CD4-positive, alpha-beta T cell treated with Interleukin-15 for 1 hour (primary cell): Measurements from ENCODE around the gene MTF1.
"Not testable (repeated sequence)": the region's sequence is repeated elsewhere in the genome, so short reads cannot be mapped to it uniquely, and the experiment has no call there.

Experiments
- DNase-seq: peaks from one replicate; pipeline ENCODE4 v3.0.0-alpha.2; 2020

The MTF1 gene

DNA sequence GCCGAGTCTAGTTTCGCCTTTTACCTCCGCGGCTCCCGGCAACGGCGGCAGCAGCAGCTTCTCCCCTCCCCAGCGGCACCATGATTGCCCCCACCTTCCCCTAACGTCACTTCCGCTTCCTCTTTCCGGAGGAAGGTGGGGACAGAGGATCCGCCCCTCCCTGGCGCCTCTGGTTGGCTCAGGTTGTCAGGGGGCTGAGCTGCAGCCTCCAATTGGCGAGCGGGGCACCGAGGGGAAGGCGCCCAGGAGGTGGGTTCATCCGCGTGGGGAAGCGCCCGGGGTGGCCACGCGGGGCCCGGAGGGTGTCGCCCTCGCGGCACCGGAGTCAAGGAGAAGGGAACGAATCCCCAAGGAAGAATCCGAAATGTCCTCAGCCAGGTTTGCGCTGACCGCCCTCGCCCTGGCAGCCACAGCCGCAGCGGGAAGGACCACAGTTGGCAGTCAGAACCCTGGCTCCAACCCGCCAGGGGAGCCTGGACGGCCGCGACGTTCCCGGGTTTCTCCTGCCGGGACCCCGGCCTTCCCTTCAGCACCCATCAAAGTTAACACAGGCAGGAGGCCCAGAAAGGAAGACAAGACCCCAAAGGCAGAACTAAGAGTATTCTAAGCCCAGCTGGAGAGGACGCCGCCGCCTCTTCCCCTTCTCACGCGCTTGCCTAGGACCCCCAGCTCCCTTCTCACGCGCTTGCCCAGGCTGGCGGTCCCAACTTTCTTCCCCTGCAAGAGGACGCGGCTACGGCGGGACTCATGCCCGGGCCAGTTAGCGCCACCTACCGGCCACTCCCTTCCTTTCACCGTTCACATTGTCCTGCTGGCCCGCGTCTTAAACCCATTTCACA, at the start of gene MTF1:
TSS of gene MTF1 (minus strand) at position 86 of the 839 bp plus-strand sequence. CDS start 1,934 bp downstream, outside the sequence.
- DNase-seq = peak; percentile 97

DNA sequence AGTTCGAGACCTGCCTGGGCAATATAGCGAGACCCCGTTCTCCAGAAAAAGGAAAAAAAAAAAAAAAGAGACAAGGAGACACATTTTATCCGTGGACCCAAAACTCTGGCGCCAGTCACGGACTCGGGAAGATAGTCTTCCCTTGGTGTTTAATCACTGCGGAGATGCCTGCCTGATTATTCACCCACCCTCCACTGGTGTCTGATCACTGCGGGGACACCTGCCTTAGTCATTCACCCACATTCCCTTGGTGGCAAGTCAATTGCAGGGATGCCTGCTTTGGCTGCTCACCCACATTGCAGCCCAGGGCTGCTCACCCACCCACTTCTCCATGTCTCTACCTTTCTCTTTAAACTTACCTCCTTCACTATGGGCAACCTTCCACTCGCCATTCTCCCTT, 49.1 kb upstream of the MTF1 start:
- not testable (repeated sequence) for DNase-seq

DNA sequence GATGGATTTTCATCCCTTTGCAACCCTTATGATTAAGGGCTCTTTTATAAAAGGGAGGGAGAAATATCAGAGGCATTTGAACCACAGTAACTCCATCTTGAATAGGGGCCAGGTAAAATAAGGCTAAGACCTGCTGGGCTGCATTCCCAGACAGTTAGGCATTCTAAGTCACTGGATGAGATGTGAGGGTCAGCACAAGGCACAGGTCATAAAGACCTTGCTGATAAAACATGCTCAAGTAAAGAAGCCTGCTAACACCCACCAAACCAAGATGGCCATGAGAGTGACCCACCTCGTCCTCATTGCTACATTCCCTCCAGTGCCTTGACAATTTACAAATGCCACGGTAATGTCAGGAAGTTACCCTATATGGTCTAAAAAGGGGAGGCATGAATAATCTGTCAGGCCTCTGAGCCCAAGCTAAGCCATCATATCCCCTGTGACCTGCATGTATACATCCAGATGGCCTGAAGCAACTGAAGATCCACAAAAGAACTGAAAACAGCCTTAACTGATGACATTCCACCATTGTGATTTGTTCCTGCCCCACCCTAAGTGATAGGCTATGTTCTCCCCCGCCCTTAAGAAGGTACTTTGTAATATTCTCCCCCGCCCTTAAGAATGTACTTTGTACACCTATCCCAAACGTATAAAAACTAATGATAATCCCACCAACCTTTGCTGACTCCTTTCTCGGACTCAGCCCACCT, 48.2 kb upstream of the MTF1 start:
- not testable (repeated sequence) for DNase-seq

DNA sequence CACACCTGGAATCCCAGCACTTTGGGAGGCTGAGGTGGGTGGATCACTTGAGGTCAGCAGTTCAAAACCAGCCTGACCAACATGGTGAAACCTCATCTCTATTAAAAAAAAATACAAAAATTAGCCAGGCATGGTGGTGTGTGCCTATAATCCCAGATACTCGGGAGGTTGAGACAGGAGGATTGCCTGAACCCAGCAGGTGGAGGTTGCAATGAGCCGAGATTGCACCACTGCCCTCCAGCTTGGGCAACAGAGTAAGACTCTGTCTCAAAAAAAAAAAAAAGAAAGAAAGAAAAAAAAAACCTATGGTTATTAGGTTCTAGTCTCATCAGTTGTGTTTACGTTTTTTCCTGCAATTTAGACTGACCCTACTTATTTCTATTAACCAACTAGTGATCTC, 47.2 kb upstream of the MTF1 start:
- not testable (repeated sequence) for DNase-seq

DNA sequence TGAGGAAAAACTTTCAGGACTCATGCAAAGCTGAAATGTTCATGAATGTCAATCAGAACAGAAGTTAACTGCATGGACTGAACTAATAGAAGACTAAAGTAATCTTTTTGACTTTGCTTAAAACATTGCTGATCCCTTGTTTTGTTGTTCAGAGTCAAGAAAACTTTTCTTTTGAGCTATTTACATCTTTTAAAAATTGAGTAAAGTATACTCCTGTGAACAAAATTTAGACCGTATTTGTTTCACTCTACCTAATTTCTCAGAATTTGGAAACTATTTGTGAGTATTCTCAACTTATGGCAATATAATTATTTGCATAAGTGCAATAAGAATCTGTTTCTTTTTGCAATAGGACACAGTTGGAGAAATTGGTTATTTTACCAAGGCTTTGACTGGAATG, 46.3 kb upstream of the MTF1 start:
- no peak for DNase-seq

DNA sequence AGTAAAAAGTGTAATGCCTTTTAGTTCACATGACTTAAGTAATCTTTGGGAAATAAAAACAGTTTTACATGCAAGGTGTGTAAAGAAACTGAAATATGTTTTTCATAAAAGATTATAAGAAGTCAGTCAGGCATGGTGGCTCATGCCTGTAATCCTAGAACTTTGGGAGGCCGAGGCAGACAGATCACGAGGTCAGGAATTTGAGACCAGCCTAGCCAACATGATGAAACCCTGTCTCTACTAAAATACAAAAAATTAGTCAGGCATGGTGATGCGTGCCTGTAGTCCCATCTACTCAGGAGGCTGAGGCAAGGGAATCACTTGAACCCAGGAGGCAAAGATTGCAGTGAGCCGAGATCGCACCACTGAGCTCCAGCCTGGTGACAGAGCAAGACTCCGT, 44.5 kb upstream of the MTF1 start:
- DNase-seq = not testable (repeated sequence)

DNA sequence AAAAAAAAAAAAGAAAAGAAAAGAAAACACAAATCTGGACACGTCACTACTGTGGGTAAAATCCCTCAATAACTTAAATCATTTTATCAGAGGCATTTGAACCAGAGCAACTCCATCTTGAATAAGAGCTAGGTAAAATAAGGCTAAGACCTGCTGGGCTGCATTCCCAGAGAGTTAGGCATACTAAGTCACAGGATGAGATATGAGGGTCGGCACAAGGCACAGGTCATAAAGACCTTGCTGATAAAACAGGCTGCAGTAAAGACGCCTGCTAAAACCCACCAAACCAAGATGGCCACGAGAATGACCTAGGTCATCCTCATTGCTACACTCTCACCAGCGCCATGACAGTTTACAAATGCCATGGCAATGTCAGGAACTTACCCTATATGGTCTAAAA, 43.6 kb upstream of the MTF1 start:
- DNase-seq = no peak

DNA sequence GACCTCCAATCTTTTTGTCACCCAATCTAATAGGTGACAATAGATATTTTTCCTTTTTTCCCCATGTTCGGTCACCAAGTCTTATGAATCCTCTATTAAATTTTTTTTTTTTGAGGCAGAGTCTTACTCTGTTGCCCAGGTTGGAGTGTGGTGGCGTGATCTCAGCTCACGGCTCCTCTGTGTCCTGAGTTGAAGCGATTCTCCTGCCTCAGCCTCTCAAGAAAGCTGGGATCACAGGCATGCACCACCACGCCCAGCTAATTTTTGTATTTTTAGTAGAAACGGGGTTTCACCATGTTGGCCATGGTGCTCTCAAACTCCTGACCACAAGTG, 42.5 kb upstream of the MTF1 start:
- DNase-seq = no peak

DNA sequence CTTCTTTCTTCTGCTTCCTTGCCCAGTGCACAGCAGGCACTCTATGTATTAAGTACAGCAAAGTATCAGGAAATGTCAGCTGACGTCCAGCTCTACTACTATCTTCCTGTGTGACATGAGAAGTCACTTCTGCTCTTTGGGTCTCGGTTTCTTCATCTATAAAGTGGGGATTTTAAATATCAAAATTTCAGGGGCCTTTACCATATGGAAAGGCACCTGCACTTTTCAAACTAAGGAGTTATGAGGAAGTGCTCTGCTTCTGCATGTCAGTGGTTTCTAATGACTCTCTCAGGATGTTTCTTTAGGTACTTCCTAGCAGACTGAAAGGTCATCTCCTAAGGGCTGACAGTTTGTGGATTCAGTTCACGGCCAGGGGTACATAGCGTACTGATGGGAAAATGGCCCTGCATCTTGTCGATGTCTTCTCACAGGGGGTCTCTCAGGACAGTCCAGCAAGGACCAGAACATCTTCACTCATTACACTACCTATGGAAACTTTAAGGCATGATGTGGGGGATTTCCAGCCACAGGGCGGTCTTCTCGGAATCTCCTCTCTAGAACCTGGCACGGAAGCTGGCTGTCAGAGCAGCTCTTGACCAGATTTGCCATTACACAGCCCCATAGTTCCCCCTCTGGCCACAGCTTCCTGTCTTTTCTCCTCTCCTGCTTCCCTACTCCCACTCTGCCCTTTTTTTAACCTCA, 42.0 kb upstream of the MTF1 start:
- DNase-seq = no peak

DNA sequence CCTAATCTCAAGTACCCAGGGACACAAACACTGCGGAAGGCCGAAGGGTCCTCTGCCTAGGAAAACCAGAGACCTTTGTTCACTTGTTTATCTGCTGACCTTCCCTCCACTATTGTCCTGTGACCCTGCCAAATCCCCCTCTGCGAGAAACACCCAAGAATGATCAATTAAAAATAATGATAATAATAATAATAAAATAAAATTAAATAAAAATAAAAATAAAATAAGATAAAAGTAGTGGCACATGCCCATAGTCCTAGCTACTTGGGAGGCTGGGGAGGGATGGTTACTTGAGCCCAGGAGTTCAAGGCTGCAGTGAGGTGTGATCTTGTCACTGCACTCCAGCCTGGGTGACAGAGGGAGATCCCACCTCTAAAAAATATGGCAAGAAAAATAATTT, 38.2 kb upstream of the MTF1 start:
- DNase-seq = not testable (repeated sequence)

DNA sequence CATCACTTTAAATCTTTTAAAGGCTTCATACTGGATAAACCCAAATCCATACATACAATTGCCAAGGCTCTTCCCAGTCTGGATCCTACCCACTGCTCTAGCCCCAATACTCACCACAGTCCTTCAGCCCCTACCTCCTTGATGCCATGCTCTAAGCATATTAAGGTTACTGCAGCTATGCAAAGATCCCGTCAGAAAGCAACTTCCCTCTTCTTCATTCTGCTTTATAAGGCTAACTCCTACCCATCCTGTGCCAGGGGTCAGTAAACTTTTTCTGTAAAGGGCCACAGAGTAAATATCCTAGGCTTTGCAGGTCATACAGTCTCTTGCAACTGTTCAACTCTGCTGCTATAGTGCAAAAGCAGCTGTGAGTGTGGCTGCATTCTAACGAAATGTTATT, 34.3 kb upstream of the MTF1 start:
- no peak for DNase-seq

DNA sequence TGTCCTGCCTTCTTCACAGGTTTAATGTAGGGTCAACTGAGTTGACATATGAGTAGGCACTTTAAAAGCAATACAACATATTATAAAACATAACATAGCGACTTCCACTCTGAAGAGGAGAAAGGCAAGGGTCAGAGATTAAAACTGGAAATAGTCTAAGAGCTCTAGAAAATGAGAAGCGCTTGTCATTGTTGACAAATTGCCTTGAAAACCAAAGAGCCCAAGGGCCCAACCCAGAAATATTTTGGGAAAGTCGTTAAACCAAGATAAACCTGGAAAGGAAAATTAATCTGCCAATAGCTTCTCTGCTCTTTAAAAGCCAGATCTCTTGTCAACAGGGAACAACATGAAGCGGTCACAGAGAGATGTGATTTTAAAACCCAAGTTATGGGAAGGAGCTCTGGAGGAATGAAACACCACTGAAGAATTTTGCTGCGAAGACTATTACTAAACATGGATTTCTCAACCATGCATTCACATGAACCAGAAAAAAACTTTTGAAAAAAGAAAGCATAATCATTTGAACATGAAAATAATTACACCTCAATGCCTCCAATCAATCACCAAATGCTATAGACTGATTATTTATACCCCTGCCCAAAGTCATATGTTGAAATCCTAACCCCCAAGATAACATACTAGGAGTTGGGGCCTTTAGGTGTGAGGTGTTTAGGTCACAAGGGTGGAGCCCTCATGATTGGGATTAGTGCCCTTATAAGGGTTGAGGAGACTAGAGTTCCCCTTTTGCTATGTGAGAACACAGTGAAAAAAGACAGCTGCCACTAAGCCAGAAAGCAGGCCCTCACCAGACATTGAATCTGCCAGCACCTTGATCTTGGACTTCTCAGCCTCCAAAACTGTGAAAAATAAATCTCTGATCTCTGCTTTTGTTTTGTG, 33.0 kb upstream of the MTF1 start:
- no peak for DNase-seq

DNA sequence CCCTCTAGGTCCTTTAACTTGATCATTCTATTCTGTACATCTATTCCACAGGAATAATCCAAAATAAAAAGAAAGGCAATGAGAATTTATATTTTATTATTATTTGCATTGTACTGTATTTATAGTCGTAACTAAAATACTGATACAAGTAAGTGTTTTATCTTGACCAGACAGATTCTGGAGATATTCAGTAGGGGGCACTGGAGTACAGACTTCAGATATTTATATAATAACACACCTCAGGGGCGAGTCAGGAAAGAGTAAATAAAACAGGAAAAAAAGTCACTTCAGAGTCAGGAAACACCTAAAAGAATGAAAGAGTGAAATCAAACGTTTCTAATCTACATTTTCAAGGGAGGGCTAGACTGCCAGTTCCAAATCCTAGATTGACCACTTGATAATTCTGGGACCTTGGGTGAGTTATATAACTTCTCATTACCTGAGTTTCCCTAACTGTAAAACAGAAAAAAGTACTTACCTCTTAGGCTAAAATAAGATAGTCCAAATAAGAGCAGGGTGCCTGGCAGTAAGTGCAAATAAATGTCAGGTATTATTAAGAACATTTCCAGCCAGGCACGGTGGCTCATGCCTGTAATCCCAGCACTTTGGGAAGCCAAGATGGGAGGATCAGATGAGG, 31.1 kb upstream of the MTF1 start:
- DNase-seq = no peak

DNA sequence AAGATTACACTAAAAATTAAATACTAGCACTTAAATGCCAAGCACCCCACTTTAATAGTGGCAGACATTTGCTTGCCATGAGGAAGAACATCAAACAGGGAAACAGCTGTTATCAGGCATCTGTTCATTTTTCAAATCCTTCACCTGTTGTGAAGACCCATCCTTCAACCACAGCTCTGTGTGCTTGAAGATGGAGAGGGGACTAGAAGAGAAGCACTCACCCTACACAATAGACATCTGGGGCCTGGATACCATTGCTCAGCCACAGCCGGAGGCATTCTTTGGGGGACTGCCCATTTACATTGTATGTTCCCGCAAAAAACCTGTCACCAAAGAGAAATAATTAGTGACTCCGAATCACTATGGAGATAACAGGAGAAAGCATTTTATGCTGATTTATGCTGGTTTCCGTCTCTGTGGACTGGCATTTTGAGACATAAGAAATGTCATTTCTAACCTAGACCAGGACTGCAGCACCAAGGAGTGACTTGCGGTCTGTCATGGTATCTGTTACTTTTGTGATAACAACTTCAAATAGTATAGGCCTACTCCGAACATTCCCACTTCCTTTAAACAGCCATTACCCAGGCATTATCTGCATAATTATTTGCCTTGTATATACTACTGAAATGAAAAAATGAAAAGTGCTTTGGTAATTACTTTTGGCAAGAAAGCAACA, 28.8 kb upstream of the MTF1 start:
- DNase-seq = no peak

DNA sequence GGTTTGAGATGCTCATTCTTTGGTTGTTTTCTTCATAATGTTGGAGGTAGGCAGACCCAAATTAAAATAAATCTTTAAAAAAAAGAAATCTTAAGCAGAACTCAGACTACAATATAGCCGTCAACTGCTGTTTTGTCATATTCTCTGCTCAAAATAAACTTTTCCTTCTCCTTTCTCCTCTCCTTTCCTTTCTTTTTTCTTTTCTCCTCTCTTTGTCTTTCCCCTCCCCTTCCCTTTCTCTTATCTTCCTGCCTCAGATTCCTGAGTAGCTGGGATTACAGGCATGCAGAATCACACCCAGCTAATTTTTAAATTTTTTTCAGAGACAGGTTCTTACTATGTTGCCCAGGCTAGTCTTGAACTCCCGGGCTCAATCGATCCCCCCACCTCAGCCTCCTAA, 24.8 kb upstream of the MTF1 start:
- DNase-seq = no peak

DNA sequence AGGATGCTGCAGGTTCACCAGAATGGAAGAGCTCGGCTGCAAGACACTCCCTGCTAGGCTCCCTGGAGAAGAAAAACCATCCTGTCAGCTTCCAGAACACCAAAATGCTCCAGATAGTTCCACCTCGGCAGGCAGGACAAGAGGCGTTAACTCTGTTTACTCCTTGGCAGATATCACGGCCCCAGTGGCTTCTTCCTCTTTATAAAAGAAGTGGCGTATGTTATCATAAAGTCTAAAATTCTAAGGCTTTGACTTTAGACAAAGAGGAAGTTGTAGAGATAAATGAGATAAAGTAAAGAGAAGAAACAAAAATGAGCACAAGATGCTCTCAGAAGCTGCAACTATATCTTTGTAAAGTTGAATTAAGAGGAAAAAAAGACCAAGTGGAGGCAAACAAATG, 24.3 kb upstream of the MTF1 start:
- DNase-seq = no peak

DNA sequence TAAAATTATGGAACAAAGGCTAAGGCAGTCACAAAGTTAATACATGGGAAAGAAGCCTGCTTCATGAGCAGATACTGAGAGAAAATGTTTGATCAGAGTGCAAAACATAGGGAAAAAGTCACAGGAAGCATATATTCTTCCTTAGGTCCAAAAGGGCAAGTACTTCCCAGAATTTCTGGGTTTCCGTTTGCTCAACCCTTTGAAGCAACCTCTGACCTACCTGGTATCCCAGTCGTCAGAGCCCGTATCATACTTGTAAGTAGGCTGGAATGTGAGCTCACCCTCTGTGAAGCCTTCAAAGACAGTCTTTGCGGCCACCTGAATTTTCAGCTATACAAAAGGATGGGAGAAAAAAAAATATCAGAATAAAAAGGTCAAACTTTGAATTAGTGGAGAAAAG, 20.5 kb upstream of the MTF1 start:
- no peak for DNase-seq

DNA sequence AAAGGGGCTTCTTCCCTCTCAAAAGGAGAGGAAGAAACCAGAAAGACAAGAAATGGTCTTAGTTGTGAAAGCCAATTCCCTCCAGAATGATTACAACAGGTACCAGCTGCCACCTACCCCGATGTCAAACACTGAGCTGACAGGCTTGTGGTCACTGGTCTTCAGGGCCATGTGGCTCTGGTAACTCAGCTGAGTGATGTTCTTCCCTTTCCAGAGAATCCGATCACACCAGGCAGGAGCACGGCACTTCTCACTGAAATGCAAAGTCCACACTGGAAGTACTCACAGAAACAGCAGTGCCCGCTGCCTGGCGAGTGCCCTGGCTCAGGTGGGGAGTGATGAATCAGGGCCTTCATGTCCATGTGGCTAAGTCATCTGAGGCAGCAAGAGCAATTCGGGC, 18.7 kb upstream of the MTF1 start:
- DNase-seq = no peak

DNA sequence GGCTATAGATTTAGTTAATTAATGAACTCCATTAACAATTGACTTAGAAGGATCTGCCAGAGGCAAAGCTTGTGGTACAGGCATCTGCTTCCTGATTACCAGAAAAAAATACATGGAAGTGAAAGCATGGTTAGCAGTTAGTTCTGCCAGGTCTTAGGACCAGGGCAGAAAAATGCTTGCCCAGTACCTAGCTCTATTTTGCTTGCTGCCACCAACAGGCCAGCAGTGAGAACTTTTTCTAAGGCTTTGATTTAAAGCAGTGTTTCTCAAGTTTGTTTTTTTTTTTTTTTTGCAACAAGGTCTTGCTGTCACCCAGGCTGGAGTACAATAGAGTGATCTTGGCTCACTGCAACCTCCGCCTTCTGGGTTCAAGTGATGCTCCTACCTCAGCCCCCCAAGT, 16.4 kb upstream of the MTF1 start:
- no peak for DNase-seq

DNA sequence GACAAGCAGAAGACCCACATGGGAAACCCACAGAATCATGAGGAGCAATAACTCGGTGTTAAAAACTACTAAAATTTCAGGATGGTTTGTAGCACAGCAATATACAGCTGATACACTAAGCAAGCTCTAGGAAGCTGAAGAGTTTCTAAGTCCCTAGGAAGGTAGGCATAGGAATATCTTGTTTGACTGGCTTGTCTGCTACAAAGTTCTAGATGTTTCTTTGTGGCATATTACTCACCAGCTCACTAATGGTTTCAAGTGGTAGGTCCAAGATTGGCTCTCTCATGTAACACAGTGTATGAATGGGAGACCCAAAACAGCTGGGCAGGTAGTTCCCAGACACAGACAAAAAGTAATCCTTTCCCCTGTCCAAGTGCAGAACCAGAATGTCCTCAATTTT, 13.3 kb upstream of the MTF1 start:
- no peak for DNase-seq

DNA sequence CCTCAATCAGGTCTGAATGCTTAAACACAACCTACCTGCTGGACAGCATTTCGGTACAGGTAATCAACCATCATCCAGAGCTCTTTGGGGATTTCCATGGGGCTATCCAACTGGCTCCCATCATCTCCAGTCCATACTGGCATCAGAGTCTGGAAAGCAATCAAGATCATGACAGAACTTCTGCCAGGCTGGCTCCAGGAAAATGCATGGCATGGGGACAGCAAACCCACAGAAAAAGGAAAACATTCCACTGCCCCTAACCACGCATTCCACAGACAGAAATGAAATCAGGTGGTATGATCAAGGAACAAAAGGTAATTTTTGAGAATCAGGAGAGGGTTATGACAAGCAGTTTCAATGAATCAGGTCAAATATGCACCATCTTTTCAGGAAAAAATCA, 9.1 kb upstream of the MTF1 start:
- no peak for DNase-seq

DNA sequence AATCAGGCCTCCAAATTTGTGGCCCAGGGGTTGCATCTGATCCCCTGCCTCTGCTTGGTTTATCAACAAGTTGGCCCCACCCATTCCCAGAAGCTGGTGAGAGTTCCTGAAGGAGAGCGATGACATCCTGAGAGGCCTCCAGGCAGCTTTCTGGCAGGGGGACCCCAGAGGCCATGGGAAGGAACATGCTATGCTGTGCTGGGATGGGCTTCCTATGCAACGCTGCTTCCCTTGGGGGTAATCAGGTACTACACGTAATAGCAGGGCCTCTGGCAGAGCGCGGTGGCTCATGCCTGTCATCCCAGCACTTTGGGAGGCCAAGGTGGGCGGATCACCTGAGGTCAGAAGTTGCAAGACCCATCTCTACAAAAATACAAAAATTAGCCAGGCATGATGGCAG, 8.4 kb upstream of the MTF1 start:
- no peak for DNase-seq
